T-cell (primary cell): ENCODE measurements around the gene RNPEP. TPM values are rescaled to one million over a fixed set of nuclear protein-coding genes. Genes with fewer than 3 reads are reported as not detected.
"Not testable (repeated sequence)": the region's sequence is repeated elsewhere in the genome, so short reads cannot be mapped to it uniquely, and the experiment has no call there.

Source experiments
- ATAC-seq, 4 experiments: fragments of 200-7000 bp in 3 of 4; fragments of 150-1000 bp in 1 of 4; cut with Tn5 transposase; replicated peaks in 1 of 4; 1 replicate in 3 of 4; 2 replicates in 1 of 4; pipeline ENCODE4 v1.10.0; 2021; ENCODE audit warnings: moderate library complexity in 3 of 4, mild to moderate bottlenecking in 2 of 4, moderate number of reproducible peaks in 1 of 4
- CTCF ChIA-PET, 2 donors: fragments of 300-600 bp; sonication (Branson Sonifier 250); formaldehyde crosslinking; loops; one replicate each; lab custom pipeline; 2022; ENCODE audit warnings: antibody characterized with exemption in 2 of 2; lab: Charles Lee
- POLR2A ChIA-PET, 2 donors: fragments of 300-600 bp; sonication (Branson Sonifier 250); formaldehyde crosslinking; loops; one replicate each; lab custom pipeline; 2022; ENCODE audit warnings: antibody characterized with exemption in 2 of 2; lab: Charles Lee
- DNase-seq, 35 experiments: peaks; one replicate each; pipeline versions ENCODE4 v3.0.0 to v3.0.0-alpha.2; 2013 to 2023
- H3K27ac ChIP-seq: one replicate; pipeline ENCODE4 v1.5.1; 2013; ENCODE audit warnings: low read length
- H3K27me3 ChIP-seq, 2 experiments: replicated peaks in 1 of 2; 1 replicate in 1 of 2; 2 replicates in 1 of 2; pipeline versions ENCODE4 v1.6.1 to v1.7.0; 2013; ENCODE audit warnings: low read length in 1 of 2, mixed read lengths in 1 of 2; ENCODE audit not compliant: control insufficient read depth in 2 of 2, insufficient read depth in 2 of 2; ENCODE audit errors: extremely low read depth in 1 of 2
- H3K36me3 ChIP-seq, 2 donors: 1 replicate in 1 of 2; 2 replicates in 1 of 2; pipeline versions ENCODE4 v1.6.1 to v1.7.0; 2013; ENCODE audit warnings: low read length in 1 of 2; ENCODE audit not compliant: control insufficient read depth in 2 of 2, insufficient read depth in 1 of 2; ENCODE audit errors: extremely low read depth in 1 of 2
- H3K4me1 ChIP-seq, 2 experiments: 1 replicate in 1 of 2; 2 replicates in 1 of 2; pipeline versions ENCODE4 v1.6.1 to v1.7.0; 2013; ENCODE audit warnings: low read length in 2 of 2, mixed read lengths in 1 of 2; ENCODE audit not compliant: insufficient read depth in 2 of 2, control insufficient read depth in 1 of 2; ENCODE audit errors: extremely low read depth in 1 of 2
- H3K4me3 ChIP-seq, 2 donors: 1 replicate in 1 of 2; 2 replicates in 1 of 2; pipeline versions ENCODE4 v1.5.1 to v1.7.0; 2013; ENCODE audit warnings: mild to moderate bottlenecking in 2 of 2, low read length in 1 of 2, moderate library complexity in 1 of 2; ENCODE audit not compliant: control insufficient read depth in 1 of 2; ENCODE audit errors: extremely low read depth in 1 of 2
- H3K9me3 ChIP-seq: 2 replicates; pipeline ENCODE4 v1.7.0; 2013
- H3K27ac Mint-ChIP-seq, 2 donors: one replicate each; pipeline ENCODE4 v1.8.0; 2020 to 2021; ENCODE audit warnings: mild to moderate bottlenecking in 2 of 2, mixed read lengths in 2 of 2
- H3K27me3 Mint-ChIP-seq, 2 donors: one replicate each; pipeline ENCODE4 v1.8.0; 2021 to 2022; ENCODE audit warnings: mixed read lengths in 2 of 2
- H3K36me3 Mint-ChIP-seq: one replicate; pipeline ENCODE4 v1.8.0; 2021; ENCODE audit warnings: mixed read lengths
- H3K4me1 Mint-ChIP-seq, 3 donors: one replicate each; pipeline ENCODE4 v1.8.0; 2020 to 2022; ENCODE audit warnings: mixed read lengths in 3 of 3, mild to moderate bottlenecking in 1 of 3
- H3K4me3 Mint-ChIP-seq, 3 donors: one replicate each; pipeline ENCODE4 v1.8.0; 2020 to 2022; ENCODE audit warnings: mild to moderate bottlenecking in 3 of 3, mixed read lengths in 3 of 3, moderate library complexity in 3 of 3
- H3K9me3 Mint-ChIP-seq, 3 donors: one replicate each; pipeline ENCODE4 v1.8.0; 2020 to 2022; ENCODE audit warnings: mixed read lengths in 3 of 3
- WGBS: methylation state at CpG from one replicate; pipeline ENCODE4 v1.1.5; 2013; ENCODE audit warnings: missing lambda C conversion rate; ENCODE audit not compliant: insufficient coverage; 5-methylcytosine and 5-hydroxymethylcytosine counted together
- total RNA-seq, 35 experiments: library from RNA in 6 of 35; stranded (reverse) in 6 of 35; fragments of 120-200 nt in 1 of 35; gene quantifications; one replicate each; pipeline versions ENCODE4 v1.2.1 to v1.2.4 and lab custom pipeline; 2013 to 2026

RNPEP gene
- total RNA-seq, 5 donors from 2014 or later (not counting 1 experiment from before 2014, with no cell fraction given) = 20.1 to 30.4 (median 23.9) TPM

DNA sequence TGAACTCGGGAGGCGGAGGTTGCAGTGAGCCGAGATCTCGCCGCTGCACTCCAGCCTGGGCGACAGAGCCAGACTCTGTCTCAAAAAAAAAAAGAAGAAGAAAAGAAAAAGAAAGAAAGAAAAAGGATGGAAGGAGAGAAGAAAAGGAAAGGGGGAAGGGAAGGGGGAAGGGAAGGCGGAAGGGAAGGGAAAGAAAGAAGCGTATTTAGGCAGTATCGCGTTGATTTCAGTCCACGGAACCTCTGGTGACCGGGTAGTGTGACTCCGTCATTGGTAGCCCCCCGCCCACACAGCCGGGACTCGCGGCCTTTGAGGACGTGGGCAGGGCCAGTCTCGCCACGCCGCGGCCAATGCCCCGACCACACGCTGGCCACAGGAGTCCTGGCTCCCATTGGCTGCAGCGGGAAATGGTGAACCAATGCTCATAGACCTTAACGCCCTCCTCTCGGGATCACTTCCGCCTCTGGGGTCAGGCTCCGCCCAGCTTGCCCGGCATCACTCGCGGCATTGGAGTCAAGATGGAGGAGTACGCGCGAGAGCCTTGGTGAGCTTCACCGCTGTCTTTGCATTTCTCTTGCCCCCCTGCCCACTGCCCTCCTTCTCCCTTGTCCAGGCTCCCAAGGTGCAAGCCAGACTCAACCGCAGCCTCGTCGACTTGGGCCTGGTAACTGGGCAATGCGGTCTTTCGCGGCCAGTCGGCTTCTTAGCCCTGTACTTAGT lies 27.3 kb upstream of the RNPEP start, which contains the start of gene TIMM17A:
Gene TIMM17A (plus strand): TSS at position 495 of the 720 bp plus-strand sequence. CDS start 24 bp downstream, at position 519.
- H3K36me3 ChIP-seq = peaks cover 0 to 22% of the 10 kb centered on the region in 2 donors
- no peaks in the 10 kb centered on the region for H3K9me3 ChIP-seq
- Mint-ChIP-seq H3K4me1 (peaks cover 18 to 27% (median 23%) of the 10 kb centered on the region in 3 donors), H3K9me3 (no peaks in the 10 kb centered on the region), H3K36me3 (peaks cover 10% of the 10 kb centered on the region), H3K4me3 (peak within 1 kb of the TSS; percentile 92 to 97 (median 97)), H3K27ac (peak within 1 kb of the TSS; percentile 89 to 90), H3K27me3 (no peaks in the 10 kb centered on the region)
- peak; percentile 99 to 100 (median 100) for ATAC-seq
- WGBS = under 1% methylated on average over 33 of the region's 43 CpGs
- H3K4me3 ChIP-seq = peak within 1 kb of the TSS; percentile 80 to 93
- H3K27me3 ChIP-seq = no peaks in the 10 kb centered on the region
- peaks cover 9 to 10% of the 10 kb centered on the region in 2 experiments for H3K4me1 ChIP-seq
- POLR2A ChIA-PET = interaction anchor here (0.7 to 1.1 kb wide), 5 partner anchors 9 to 126 kb away, joined by 3 to 10 read pairs (median 4); no protein-coding TSS in a partner anchor
- DNase-seq = peak; percentile 83 to 95 (median 90)
- peak within 1 kb of the TSS; percentile 83 for H3K27ac ChIP-seq
- CTCF ChIA-PET = interaction anchor here in 1 of 2 donors (0.6 to 1.1 kb wide), 3 partner anchors 9 to 26 kb away, joined by 3 to 4 read pairs (median 4); no protein-coding TSS in a partner anchor

DNA sequence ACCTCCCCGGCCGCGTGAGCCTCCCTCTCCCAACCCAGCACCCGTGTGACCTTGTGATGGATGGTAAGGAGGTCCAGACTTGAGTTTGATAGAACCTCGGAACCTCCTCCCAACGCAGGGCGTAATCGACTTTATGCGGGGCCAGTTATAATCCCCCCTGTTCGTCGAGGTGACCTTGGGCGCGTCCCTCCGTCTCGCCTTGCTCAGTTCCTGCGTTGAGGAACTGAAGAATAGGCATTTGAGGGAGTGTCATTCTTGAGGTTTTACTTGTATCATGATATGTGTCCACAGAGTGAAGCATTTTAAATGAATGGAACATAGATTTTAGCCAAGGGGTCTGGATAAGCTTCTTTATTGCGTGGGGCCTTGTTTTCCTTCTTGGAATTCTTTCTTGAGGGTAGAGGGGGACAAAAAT lies 26.7 kb upstream of the RNPEP start:
- H3K9me3 ChIP-seq = no peaks in the 10 kb centered on the region
- ChIA-PET POLR2A (interaction anchor here (0.7 to 1.1 kb wide), 3 partner anchors 18 to 126 kb away, joined by 3 to 4 read pairs (median 3); no protein-coding TSS in a partner anchor), CTCF (interaction anchor here in 1 of 2 donors (0.7 to 1.1 kb wide), 2 partner anchors 8 to 18 kb away, joined by 3 to 4 read pairs; no protein-coding TSS in a partner anchor)
- Mint-ChIP-seq H3K36me3 (peaks cover 14% of the 10 kb centered on the region), H3K4me3 (peak overlapping the region; percentile 92 to 97 (median 97)), H3K27ac (peak overlapping the region; percentile 89 to 90), H3K9me3 (no peaks in the 10 kb centered on the region), H3K4me1 (peaks cover 18 to 27% (median 23%) of the 10 kb centered on the region in 3 donors), H3K27me3 (no peaks in the 10 kb centered on the region)
- peaks cover 9 to 10% of the 10 kb centered on the region in 2 experiments for H3K4me1 ChIP-seq
- H3K27me3 ChIP-seq = no peaks in the 10 kb centered on the region
- H3K4me3 ChIP-seq = peak overlapping the region; percentile 80 to 93
- WGBS = 0% methylated on average over 1 of the region's 17 CpGs
- peak; percentile 51 to 59 (median 58) for ATAC-seq
- DNase-seq = no peak
- peak overlapping the region; percentile 83 for H3K27ac ChIP-seq
- peaks cover 0 to 22% of the 10 kb centered on the region in 2 donors for H3K36me3 ChIP-seq

DNA sequence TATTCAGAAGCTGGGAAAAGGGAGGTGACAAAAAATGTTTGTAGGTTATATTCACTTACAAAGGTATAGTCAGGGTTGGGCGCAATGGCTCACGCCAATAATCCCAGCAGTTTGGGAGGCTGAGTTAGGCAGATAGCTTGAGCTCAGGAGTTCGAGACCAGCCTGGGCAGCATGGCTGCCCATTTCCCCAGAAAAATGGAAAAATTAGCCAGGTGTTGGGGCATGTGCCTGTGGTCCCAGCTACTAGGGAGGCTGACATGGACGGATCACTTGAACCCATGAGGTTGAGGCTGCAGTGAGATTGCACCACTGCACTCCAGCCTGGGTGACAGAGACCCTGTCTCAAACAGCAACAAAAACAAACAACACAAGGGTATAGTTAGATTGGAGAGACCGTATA lies 24.1 kb upstream of the RNPEP start:
- Histone ChIP-seq H3K27ac (no peak overlapping the region), H3K4me3 (no peak overlapping the region), H3K4me1 (peaks cover 9 to 10% of the 10 kb centered on the region in 2 experiments), H3K9me3 (no peaks in the 10 kb centered on the region), H3K36me3 (peaks cover 0 to 42% of the 10 kb centered on the region in 2 donors), H3K27me3 (no peaks in the 10 kb centered on the region)
- H3K36me3 Mint-ChIP-seq = peaks cover 23% of the 10 kb centered on the region
- peaks cover 18 to 30% (median 23%) of the 10 kb centered on the region in 3 donors for H3K4me1 Mint-ChIP-seq
- ChIA-PET CTCF (interaction anchor here in 1 of 2 donors (1.9 kb wide), 1 partner anchor 62 kb away, joined by 7 read pairs; no protein-coding TSS in a partner anchor), POLR2A (no interaction called here)
- WGBS = 85% methylated on average over 3 of the region's 5 CpGs
- H3K4me3 Mint-ChIP-seq = no peak overlapping the region
- no peak overlapping the region for H3K27ac Mint-ChIP-seq
- no peaks in the 10 kb centered on the region for H3K27me3 Mint-ChIP-seq
- H3K9me3 Mint-ChIP-seq = no peaks in the 10 kb centered on the region
- ATAC-seq = no peak
- DNase-seq = no peak

DNA sequence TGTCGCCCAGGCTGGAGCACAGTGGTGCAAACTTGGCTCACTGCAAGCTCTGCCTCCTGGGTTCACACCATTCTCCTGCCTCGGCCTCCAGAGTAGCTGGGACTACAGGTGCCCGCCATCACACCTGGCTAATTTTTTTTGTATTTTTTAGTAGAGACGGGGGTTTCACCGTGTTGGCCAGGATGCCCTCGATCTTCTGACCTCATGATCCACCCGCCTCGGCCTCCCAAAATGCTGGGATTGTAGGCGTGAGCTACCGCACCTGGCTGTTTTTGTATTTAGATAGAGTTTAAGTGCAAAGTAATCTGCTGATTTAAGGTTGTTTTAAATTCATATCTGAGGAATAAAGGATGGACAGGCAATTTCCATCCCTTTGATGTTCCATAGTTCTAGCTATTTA lies 20.1 kb upstream of the RNPEP start:
- H3K27ac Mint-ChIP-seq, H3K4me1 ChIP-seq, H3K9me3 Mint-ChIP-seq, H3K9me3 ChIP-seq, H3K4me3 Mint-ChIP-seq, H3K4me1 Mint-ChIP-seq, POLR2A ChIA-PET, DNase-seq, H3K27me3 Mint-ChIP-seq, H3K27ac ChIP-seq, H3K27me3 ChIP-seq, ATAC-seq, H3K4me3 ChIP-seq: not testable (repeated sequence)
- CTCF ChIA-PET = interaction anchor here in 1 of 2 donors (0.5 kb wide), 2 partner anchors 11 to 177 kb away, joined by 3 to 5 read pairs; no protein-coding TSS in a partner anchor
- peaks cover 5 to 67% of the 10 kb centered on the region in 2 donors for H3K36me3 ChIP-seq
- peaks cover 42% of the 10 kb centered on the region for H3K36me3 Mint-ChIP-seq
- WGBS = 95% methylated on average over 3 of the region's 10 CpGs

DNA sequence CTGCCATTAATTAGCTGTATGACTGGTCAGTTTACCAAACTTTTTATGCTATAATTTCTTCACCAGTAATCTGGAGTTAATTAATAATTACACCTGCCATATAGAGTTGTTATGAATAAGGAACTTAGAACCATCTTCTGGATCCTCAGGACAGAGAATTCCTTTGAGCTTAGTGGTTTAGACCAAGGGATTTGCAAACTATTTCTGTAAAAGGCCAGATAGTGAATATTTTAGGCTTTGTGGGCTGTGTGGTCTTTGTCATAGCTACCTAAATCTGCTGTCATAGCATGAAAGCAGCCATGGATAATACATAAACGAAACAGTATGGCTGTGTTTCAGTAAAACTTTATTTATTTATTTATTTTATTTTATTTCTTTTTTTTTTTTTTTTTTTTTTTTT lies 18.2 kb upstream of the RNPEP start:
- DNase-seq (no peak), ATAC-seq (no peak)
- Mint-ChIP-seq H3K4me1 (peaks cover 0 to 4% (median 0%) of the 10 kb centered on the region in 3 donors), H3K36me3 (peaks cover 43% of the 10 kb centered on the region), H3K4me3 (no peak overlapping the region), H3K27me3 (no peaks in the 10 kb centered on the region), H3K27ac (no peak overlapping the region), H3K9me3 (no peaks in the 10 kb centered on the region)
- H3K4me3 ChIP-seq = no peak overlapping the region
- H3K4me1 ChIP-seq = no peaks in the 10 kb centered on the region
- H3K9me3 ChIP-seq = no peaks in the 10 kb centered on the region
- ChIA-PET POLR2A (interaction anchor here in 1 of 2 donors (0.5 to 0.6 kb wide), 3 partner anchors 10 to 201 kb away, joined by 3 to 10 read pairs (median 6); no protein-coding TSS in a partner anchor), CTCF (interaction anchor here (0.7 to 1.7 kb wide), 2 partner anchors 9 to 948 kb away, joined by 4 to 7 read pairs; partner anchors contain the start of gene TIMM17A (in 1 of the 2))
- no CpG with 5 or more reads among the region's 1 CpG for WGBS
- peaks cover 5 to 66% of the 10 kb centered on the region in 2 donors for H3K36me3 ChIP-seq
- H3K27ac ChIP-seq = no peak overlapping the region
- no peaks in the 10 kb centered on the region for H3K27me3 ChIP-seq

DNA sequence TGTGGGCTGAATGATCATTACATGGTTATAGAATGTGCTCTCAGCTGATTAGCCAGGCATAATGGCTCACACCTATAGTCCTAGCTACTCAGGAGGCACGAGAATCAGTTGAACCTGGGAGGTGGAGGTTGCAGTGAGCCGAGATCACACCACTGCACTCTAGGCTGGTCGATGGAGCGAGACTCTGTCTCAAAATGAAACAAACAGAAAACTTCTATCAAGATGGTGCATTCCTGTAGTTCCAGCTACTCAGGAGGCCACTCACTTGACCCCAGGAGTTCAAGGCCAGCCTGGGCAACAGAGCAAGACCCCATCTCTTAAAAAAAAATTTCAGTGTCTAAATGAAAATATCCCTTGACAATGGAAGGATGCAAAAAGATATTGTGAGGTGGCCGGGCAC lies 16.3 kb upstream of the RNPEP start:
- peaks cover 56% of the 10 kb centered on the region for H3K36me3 Mint-ChIP-seq

More for the DNA sequence above, 16.3 kb upstream of the RNPEP start:
- H3K27ac ChIP-seq = no peak overlapping the region
- H3K27me3 ChIP-seq = no peaks in the 10 kb centered on the region
- Mint-ChIP-seq H3K27ac (no peak overlapping the region), H3K4me3 (no peak overlapping the region), H3K4me1 (peaks cover 0 to 4% (median 0%) of the 10 kb centered on the region in 3 donors), H3K9me3 (no peaks in the 10 kb centered on the region), H3K27me3 (no peaks in the 10 kb centered on the region)
- H3K4me3 ChIP-seq = no peak overlapping the region
- DNase-seq (no peak), ATAC-seq (no peak)
- no peaks in the 10 kb centered on the region for H3K4me1 ChIP-seq
- peaks cover 5 to 71% of the 10 kb centered on the region in 2 donors for H3K36me3 ChIP-seq
- 100% methylated on average over 2 of the region's 5 CpGs for WGBS
- ChIA-PET POLR2A (no interaction called here), CTCF (no interaction called here)
- no peaks in the 10 kb centered on the region for H3K9me3 ChIP-seq
